GM18868 (cell line): ENCODE results near the gene ITGB4.

Source experiments
- ATAC-seq: cut with Tn5 transposase; IDR thresholded peaks from one replicate; pipeline ENCODE4 v1.9.1; 2021; ENCODE audit warnings: mild to moderate bottlenecking, moderate library complexity; ENCODE audit not compliant: unreplicated experiment

The ITGB4 gene

DNA sequence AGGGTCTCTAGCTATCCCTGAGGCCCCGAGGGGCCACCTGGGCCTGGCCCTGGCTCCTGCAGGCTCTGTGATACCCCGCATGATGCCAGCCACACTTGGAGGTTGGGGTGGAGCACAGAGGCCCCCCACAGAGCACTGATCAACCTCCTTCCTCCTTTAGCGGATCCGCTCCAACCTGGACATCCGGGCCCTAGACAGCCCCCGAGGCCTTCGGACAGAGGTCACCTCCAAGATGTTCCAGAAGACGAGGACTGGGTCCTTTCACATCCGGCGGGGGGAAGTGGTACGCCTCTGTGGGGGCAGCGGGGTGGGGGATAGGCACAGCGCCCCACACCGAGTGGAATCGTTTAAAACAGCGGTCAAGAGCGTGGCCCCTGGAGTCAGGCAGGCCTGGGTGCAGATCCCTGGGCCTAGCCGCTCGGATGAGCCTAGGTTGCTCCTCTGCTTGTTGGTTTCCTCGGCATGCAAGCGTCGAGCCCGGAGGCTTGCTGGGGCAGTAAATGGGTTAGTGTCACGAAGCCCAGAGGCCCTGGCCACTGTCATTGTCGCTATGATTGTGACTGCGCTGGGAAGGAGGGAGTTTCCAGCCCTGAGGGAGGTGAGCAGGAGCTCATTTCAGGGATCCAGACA, 9.9 kb downstream of the ITGB4 start:
- ATAC-seq = no peak

DNA sequence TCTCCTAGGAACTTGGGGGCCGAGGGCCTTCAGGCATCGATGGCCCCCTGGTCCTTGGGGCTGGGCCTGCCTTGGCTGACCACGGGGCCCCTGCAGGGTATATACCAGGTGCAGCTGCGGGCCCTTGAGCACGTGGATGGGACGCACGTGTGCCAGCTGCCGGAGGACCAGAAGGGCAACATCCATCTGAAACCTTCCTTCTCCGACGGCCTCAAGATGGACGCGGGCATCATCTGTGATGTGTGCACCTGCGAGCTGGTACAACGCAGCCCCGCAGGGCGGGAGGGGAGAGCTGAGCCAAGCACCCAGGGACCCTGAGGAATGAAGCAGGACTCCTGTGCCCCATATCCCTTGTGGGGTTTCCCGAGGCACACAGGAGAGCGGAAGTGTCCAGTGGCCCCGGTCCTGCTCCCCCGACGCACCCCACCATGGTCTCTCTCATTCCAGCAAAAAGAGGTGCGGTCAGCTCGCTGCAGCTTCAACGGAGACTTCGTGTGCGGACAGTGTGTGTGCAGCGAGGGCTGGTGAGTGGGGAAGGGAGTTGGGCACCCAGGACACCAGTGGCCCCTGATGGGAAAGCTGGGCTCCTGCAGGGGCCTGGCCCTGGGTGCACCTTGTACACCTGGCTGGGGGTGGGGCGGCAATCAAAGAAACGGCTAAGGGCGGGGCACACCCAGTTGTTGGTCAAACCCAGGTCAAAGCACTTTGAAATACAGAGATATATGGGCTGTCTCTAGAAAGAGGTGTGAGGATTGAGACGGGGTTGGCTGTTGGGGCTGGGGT, 10.6 kb downstream of the ITGB4 start:
- no peak for ATAC-seq

DNA sequence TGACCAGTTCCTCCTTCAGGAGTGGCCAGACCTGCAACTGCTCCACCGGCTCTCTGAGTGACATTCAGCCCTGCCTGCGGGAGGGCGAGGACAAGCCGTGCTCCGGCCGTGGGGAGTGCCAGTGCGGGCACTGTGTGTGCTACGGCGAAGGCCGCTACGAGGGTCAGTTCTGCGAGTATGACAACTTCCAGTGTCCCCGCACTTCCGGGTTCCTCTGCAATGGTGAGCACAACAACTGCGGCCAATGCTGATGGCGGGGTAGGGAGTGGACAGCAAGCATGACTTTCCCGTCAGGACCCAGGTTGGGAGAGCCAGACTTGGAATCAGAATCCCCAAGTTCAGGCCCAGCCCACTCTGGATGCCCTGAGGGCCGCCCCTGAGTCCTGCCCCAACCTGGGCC, 12.2 kb downstream of the ITGB4 start:
- no peak for ATAC-seq

DNA sequence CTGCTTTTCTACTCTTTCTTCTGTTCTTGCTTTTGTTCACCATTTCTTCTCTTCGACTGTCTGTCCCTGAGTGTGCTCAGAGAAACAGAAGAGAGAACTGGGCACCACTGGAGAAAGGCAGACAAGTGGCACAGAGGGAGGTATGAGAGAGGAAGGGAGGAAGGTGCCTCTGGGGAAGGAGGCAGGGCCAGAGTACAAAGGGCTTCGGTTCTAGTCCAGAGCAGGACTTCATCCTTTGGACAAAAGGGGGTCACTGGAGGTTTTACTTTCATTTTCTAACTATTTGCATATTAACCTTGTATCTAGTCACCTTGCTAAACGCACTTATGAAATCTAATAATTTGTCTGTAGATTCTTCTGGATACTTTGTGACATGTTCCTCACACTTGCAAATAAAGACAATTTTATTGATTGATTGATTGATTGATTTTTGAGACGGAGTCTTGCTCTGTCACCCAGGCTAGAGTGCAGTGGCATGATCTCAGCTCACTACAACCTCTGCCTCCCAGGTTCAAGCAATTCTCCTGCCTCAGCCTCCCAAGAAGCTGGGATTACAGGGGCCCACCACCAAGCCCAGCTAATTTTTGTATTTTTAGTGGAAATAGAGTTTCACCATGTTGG, 13.5 kb downstream of the ITGB4 start:
- ATAC-seq = no peak

DNA sequence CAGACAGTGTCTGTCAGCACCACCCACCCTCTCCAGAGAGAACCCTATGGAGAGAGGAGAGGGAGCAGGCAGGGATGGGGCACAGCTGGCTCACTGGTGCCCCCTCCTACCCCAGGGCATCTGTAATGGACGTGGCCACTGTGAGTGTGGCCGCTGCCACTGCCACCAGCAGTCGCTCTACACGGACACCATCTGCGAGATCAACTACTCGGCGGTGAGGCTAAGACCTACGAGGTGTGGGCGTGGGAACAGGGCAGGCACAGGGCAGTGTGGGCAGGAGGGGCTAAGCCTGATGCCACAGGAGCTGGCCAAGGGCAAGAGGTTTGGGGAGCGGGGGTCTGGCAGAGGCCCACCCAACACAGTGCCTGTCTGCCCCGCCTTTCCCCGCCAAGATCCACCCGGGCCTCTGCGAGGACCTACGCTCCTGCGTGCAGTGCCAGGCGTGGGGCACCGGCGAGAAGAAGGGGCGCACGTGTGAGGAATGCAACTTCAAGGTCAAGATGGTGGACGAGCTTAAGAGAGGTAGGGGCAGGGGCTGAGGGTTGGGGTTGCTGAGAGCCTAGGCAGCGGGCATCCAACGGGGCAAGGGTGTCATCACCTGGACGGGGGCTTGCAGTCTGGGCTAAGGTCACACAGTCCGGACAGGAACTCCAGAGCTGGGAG, 15.0 kb downstream of the ITGB4 start:
- ATAC-seq = no peak

DNA sequence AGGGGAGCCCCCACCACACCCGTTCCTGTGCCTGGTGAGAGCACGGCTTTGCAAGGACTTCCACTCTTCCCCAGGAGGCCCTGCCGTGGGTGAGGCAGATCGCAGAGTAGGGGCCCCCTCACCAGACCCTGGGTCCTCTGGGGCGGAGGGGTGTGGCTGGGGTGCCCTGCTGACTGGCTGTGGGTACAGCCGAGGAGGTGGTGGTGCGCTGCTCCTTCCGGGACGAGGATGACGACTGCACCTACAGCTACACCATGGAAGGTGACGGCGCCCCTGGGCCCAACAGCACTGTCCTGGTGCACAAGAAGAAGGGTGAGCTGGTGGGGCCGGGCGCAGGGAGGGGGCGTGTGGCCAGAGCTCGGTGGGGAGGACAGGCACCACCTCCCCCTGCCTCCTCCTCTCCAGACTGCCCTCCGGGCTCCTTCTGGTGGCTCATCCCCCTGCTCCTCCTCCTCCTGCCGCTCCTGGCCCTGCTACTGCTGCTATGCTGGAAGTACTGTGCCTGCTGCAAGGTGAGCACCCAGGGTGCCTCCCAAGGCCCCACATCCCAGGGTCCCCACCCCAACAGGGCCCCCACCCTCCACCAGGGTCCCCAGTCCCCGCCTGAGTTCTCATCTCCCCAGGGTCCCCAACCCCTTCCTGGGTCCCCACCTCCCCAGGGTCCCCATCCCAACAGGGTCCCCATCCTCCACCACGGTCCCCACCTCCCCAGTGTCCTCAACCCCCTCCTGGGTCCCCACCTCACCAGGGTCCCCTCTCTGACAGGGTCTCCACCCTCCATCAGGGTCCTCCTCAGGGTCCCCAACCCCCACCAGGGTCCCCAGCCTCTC, 16.1 kb downstream of the ITGB4 start:
- ATAC-seq = no peak

DNA sequence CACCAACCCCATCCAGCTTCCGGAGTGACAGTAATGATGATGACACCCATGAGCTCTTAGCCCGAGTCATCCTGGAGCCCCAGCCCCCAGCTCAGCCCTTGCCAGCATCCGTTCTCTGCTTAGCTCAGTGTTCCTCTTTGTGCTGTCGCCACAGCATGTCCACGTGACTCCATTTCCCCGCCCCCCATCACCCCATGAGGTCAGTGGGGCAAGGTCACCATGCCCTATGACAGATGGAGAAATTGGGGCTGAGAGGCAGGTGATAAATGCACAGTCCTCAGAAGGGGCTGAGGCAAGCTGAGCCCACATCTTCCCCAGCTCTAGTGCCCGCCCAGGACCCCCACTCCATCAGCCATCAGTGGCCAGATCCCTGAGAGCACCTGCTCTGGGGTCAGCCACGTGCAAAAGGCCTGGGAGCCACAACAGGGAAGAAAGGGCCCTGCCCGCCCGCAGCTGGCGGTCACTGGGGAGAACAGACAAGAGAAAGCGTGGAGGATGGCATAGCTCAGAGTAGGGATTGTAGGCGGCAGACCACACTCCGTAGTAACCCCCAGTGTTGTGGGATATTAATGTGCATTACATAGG, 17.1 kb downstream of the ITGB4 start:
- no peak for ATAC-seq

DNA sequence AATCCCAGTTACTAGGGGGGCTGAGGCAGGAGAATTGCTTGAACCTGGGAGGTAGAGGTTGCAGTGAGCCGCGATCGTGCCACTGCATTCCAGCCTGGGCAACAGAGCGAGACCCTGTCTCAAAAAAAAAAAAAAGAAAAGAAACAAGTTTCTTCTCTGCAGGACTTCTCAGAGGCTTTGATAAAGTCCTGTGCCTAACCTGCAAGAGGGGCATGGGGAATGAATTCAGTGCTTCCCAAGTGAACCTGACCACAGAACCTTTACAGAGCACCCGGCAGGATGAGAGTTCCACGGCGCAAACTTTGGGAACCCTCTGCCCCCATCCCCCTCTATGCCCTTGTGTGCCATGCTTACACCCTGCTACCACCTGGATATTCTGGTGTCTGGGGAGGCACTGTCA, 17.9 kb downstream of the ITGB4 start:
- ATAC-seq = no peak

DNA sequence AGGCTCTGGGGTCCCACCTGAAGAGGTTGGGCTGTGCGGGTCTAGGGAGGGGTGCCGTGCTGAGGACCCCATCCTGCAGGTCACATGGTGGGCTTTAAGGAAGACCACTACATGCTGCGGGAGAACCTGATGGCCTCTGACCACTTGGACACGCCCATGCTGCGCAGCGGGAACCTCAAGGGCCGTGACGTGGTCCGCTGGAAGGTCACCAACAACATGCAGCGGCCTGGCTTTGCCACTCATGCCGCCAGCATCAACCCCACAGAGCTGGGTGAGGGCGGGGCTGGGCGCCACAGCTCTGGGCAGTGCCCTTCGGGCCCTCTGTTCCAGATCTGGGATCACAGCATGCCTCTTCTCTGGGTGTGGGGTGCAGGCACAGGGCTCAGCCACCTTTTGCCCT, 18.5 kb downstream of the ITGB4 start:
- ATAC-seq = no peak

DNA sequence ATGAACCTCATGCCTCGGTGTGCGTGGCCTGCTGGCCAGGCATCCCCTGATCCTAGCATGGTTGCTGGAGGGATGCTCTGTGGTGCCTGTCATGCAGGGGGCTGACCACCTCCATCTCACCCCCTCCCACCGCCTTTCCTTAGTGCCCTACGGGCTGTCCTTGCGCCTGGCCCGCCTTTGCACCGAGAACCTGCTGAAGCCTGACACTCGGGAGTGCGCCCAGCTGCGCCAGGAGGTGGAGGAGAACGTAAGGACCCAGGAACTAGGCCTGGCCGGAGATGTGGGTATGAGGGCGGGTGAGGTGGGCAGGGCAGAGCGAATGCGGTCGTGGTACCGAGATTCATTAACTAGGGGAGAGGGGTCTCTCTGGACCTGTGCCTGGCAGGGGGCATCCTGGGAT, 19.0 kb downstream of the ITGB4 start:
- no peak for ATAC-seq

DNA sequence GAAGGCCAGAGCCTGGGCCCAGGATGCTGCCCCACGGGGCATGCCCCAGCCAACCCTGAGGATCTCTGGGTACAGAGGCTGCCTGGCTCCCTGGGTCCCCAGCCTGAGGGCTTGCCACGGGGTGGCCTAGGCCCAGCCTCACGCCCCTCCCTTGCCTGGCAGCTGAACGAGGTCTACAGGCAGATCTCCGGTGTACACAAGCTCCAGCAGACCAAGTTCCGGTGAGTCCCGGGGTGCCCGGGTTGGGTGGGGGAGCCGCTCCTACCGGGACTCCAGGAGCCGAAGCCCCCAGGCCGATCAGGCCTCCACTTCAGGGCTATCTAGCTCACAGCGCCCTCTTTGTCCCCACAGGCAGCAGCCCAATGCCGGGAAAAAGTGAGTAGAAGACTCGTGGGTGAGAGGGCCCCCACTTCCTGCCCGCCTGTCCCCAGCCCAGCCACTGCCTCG, 19.4 kb downstream of the ITGB4 start:
- ATAC-seq = no peak

DNA sequence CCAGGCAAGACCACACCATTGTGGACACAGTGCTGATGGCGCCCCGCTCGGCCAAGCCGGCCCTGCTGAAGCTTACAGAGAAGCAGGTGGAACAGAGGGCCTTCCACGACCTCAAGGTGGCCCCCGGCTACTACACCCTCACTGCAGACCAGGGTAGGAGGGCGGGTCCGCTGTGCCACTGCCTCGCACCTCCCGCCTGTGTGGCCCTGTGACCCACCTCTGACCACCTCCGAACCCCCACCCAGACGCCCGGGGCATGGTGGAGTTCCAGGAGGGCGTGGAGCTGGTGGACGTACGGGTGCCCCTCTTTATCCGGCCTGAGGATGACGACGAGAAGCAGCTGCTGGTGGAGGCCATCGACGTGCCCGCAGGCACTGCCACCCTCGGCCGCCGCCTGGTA, 21.1 kb downstream of the ITGB4 start:
- no peak for ATAC-seq

DNA sequence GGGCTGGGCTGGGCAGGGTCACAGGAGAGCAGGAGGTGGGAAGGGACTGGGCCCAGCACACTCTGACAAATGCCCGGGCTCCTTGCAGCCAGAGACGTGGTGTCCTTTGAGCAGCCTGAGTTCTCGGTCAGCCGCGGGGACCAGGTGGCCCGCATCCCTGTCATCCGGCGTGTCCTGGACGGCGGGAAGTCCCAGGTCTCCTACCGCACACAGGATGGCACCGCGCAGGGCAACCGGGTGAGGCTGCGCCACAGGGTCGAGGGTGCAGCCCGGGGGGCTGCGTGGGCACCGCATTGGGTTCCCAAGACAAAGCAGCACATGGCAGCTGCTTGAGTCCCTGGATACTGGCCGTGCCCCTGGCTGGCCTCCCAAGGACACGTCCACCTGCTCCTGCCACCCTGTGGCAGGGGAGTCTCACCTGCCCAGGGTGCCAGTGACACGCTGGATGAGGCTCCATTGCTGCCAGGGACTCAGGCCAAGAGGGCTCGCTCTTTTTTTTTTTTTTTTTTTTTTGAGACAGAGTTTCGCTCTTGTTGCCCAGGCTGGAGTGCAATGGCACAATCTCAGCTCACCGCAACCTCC, 22.5 kb downstream of the ITGB4 start:
- no peak for ATAC-seq

DNA sequence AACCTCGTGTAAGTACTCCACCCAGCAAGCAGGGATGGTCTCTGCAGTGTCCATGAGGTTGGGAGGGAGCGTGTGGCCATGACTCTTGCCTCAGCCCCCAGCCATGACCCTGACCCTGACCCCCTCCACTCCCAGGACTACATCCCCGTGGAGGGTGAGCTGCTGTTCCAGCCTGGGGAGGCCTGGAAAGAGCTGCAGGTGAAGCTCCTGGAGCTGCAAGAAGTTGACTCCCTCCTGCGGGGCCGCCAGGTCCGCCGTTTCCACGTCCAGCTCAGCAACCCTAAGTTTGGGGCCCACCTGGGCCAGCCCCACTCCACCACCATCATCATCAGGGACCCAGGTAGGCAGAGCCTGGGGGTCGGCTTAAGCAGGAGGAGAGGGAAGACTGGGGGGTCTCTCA, 27.4 kb downstream of the ITGB4 start:
- ATAC-seq = no peak

DNA sequence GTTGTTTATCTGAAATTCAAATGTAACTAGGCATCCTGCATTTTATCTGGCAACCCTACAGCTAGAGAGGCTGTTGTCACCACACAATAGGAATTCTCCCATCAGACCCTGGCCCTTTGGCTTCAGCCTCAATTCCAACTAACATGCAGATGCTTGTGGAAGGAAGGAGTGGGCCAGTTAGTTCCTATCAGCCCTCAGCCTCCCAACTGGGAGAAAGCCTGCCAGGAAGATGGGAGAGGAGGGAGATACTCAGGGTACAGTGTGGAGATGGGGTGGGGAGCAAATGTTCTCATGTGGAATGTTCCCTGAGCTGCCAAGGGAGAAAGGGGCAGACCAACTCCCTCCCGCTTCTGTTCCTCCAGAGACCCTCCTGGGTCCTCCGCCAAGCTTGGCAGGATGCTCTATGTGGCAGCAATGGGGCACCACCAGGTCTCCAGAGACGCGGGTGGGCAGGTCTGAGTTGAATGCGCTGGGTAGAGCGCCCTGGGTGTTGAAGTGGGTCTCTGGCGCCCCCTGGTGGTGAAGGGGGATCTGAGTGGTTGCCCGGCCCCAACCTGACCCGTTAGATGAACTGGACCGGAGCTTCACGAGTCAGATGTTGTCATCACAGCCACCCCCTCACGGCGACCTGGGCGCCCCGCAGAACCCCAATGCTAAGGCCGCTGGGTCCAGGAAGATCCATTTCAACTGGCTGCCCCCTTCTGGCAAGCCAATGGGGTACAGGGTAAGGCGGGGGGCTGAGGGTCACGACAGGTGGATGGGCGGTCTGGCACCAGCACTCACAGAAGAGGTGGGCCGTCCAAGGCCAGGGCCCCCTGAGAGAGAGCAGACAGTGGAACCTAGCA, 28.5 kb downstream of the ITGB4 start:
- ATAC-seq = no peak

DNA sequence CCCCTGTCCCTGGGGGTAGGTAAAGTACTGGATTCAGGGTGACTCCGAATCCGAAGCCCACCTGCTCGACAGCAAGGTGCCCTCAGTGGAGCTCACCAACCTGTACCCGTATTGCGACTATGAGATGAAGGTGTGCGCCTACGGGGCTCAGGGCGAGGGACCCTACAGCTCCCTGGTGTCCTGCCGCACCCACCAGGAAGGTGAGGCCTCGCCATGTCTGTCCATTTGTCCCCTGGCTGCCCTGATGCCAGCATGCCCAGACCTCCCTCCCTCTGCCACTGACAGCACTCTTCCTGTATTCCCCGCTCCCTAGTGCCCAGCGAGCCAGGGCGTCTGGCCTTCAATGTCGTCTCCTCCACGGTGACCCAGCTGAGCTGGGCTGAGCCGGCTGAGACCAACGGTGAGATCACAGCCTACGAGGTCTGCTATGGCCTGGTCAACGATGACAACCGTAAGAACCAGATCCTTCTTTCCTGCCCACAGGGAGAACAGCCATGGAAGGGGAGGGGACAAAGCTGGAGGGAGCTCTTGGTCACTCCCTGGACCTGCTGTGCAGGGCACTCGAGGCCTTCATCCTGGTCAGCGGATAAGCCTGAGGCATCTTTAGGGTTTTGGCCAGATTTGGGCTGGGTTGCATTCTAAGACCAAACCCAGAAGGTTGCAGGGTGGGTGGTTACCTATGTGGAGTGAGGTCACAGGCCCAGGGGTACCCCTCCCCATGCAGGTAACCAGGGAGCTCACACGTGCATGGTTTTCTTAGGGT, 29.6 kb downstream of the ITGB4 start:
- no peak for ATAC-seq

DNA sequence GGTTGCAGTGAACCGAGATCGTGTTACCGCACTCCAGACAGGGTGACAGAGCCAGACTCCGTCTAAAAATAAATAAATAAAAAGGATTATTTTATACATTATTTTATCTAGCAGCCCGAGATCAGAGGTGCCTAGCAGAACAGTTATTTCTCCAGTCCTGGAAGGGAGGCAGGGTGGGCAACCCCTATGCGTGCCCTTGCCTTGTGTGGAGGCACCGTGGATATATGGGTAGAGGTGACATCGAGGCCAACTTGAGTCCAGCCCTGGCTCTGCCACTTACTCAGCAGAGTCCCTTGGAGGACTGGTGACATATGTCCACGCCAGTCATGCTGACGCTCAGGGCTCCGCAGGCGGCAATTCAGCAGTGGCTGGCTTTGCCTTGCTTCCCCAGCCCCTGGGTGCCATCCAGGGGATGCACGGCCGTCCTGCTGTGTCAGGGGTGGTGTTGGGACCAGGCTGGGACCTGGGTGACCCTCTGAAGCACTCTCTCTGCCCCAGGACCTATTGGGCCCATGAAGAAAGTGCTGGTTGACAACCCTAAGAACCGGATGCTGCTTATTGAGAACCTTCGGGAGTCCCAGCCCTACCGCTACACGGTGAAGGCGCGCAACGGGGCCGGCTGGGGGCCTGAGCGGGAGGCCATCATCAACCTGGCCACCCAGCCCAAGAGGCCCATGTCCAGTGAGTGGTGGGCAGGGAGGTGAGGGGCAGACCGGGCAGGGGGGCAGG, 30.6 kb downstream of the ITGB4 start:
- ATAC-seq = no peak

DNA sequence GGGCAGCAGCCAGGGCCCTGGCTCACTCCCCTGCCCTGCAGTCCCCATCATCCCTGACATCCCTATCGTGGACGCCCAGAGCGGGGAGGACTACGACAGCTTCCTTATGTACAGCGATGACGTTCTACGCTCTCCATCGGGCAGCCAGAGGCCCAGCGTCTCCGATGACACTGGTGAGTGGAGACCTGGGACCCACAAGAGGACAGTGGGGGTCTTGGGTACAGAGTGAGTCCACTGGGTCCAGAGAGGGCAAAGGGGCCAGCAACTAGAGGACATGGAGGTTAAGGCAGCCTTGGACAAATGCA, 31.1 kb downstream of the ITGB4 start:
- no peak for ATAC-seq
